ENCODE measurements around the gene KIF5C. TPM values are rescaled to one million over a fixed set of nuclear protein-coding genes. Genes with fewer than 3 reads are reported as not detected.

KIF5C gene
- total and polyA plus RNA-seq, 2 of the 13 experiments (the other 11 are each of a cell fraction or from before 2014, with no cell fraction given) = 0.15 to 0.20 TPM

DNA sequence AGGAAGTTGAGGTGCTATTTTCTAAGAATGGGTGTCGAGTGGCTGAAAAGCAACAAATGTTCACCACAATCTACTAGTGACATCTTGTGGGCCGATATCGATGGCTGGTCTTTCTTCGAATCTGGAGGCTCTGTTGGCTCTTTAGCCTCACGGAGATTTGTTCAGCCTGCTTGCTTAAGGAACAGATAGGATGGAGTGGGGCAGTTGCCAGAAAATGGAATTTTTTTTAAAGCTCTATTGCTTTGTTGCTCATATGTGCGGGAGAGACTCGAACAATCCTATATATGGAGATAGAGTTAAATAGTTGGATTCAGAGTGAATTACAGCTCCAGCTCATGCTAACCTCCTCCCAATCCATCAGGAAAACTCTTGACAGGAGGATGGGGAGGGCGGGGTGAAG is 92.6 kb downstream of the KIF5C start:
- Histone ChIP-seq H3K9ac (ENCODE audit: insufficient read depth, low read depth, low read length) (no peak overlapping the region), H3K27me3 (ENCODE audit: control insufficient read depth in 1 of 2, insufficient read depth in 2 of 2, low read length in 2 of 2) (peaks cover 0 to 15% of the 10 kb centered on the region in 2 experiments; a peak in 2 of 5 replicates), H3K36me3 (replicated peaks in 1 of 2; ENCODE audit: control insufficient read depth in 1 of 2, insufficient read depth in 2 of 2, low read length in 2 of 2) (no peaks in the 10 kb centered on the region), H3K4me1 (ENCODE audit: insufficient read depth, low read length) (no peaks in the 10 kb centered on the region), H4K20me1 (ENCODE audit: insufficient read depth, low read length) (no peaks in the 10 kb centered on the region), H3K4me3 (replicated peaks in 1 of 3; ENCODE audit: insufficient read depth in 1 of 3, low read depth in 2 of 3, low read length in 3 of 3) (no peak overlapping the region), H3K27ac (ENCODE audit: extremely low read length, insufficient read depth, low read length) (no peak overlapping the region), H3K79me2 (ENCODE audit: insufficient read depth, low read length) (no peaks in the 10 kb centered on the region), H3K9me3 (ENCODE audit: low read length) (no peaks in the 10 kb centered on the region), H2AFZ (ENCODE audit: low read length) (no peak overlapping the region), H3K4me2 (ENCODE audit: low read depth, low read length) (no peak overlapping the region)
- CTCF ChIA-PET (ENCODE audit: low intra/inter-chr PET ratio, low total read pairs) = no interaction called here
- in situ Hi-C loops (cut with HindIII; ENCODE audit: extremely low pct_ligation_motif_present, low pct_unique_long_range_greater_than_20kb) (no loop called here), intact Hi-C loops (cut with micrococcal nuclease; ENCODE audit: unreplicated experiment) (no loop called here)
- DNase-seq (ENCODE audit: low spot score) = no peak
- no TSS peak for BruUV-seq (replicated peaks)
- no peak for ATAC-seq
- no peak for FAIRE-seq
- TF ChIP-seq STAG1 (CRISPR knock-in tag; IDR thresholded peaks at IDR 0.05) (peak; percentile 42), ZNF138 (CRISPR knock-in tag; IDR thresholded peaks at IDR 0.05; ENCODE audit: low read depth) (no peak)
- TF ChIP-seq, protein P1, sequence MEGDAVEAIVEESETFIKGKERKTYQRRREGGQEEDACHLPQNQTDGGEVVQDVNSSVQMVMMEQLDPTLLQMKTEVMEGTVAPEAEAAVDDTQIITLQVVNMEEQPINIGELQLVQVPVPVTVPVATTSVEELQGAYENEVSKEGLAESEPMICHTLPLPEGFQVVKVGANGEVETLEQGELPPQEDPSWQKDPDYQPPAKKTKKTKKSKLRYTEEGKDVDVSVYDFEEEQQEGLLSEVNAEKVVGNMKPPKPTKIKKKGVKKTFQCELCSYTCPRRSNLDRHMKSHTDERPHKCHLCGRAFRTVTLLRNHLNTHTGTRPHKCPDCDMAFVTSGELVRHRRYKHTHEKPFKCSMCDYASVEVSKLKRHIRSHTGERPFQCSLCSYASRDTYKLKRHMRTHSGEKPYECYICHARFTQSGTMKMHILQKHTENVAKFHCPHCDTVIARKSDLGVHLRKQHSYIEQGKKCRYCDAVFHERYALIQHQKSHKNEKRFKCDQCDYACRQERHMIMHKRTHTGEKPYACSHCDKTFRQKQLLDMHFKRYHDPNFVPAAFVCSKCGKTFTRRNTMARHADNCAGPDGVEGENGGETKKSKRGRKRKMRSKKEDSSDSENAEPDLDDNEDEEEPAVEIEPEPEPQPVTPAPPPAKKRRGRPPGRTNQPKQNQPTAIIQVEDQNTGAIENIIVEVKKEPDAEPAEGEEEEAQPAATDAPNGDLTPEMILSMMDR (CRISPR knock-in tag; IDR thresholded peaks at IDR 0.05) = peak; percentile 41; the same call in 1 of the 2 replicates
- POLR2A ChIA-PET = no interaction called here
- 20% methylated on average over 8 of the region's 8 CpGs for WGBS (ENCODE audit: low lambda C conversion rate)

DNA sequence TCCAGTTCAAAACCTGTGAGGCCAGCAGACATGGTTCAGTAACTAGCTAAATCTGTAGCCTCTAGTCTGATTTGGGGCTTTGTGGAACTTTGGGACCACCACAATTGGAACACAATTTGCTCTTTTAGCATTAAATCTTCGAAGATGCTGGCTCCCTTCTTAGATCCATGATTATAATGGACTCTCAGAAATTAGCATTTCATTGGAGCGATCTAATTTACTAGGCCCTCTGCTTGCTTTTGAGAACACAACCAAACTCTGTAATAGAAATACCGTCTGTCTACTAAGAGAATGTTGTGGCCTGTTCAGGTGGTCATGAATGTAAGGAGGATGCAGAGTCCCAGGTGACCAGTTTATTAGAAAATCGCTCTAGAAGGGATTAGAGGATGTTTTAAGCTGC is 93.3 kb downstream of the KIF5C start:
- ATAC-seq = no peak
- H3K4me3 ChIP-seq (replicated peaks in 1 of 3; ENCODE audit: insufficient read depth in 1 of 3, low read depth in 2 of 3, low read length in 3 of 3) = no peak overlapping the region
- intact Hi-C loops (cut with micrococcal nuclease; ENCODE audit: unreplicated experiment) (no loop called here), in situ Hi-C loops (cut with HindIII; ENCODE audit: extremely low pct_ligation_motif_present, low pct_unique_long_range_greater_than_20kb) (no loop called here)
- H3K9me3 ChIP-seq (ENCODE audit: low read length) = no peaks in the 10 kb centered on the region
- no peak for FAIRE-seq
- H3K27me3 ChIP-seq (ENCODE audit: control insufficient read depth in 1 of 2, insufficient read depth in 2 of 2, low read length in 2 of 2) = peaks cover 0 to 15% of the 10 kb centered on the region in 2 experiments; a peak in 2 of 5 replicates
- H3K4me2 ChIP-seq (ENCODE audit: low read depth, low read length) = no peak overlapping the region
- 27% methylated on average over 4 of the region's 4 CpGs for WGBS (ENCODE audit: low lambda C conversion rate)
- POLR2A ChIA-PET = no interaction called here
- H3K36me3 ChIP-seq (replicated peaks in 1 of 2; ENCODE audit: control insufficient read depth in 1 of 2, insufficient read depth in 2 of 2, low read length in 2 of 2) = no peaks in the 10 kb centered on the region
- no TSS peak for BruUV-seq (replicated peaks)
- H4K20me1 ChIP-seq (ENCODE audit: insufficient read depth, low read length) = no peaks in the 10 kb centered on the region
- H3K27ac ChIP-seq (ENCODE audit: extremely low read length, insufficient read depth, low read length) = no peak overlapping the region
- no peak for DNase-seq (ENCODE audit: low spot score)
- no peaks in the 10 kb centered on the region for H3K4me1 ChIP-seq (ENCODE audit: insufficient read depth, low read length)
- H3K79me2 ChIP-seq (ENCODE audit: insufficient read depth, low read length) = no peaks in the 10 kb centered on the region
- no peak overlapping the region for H2AFZ ChIP-seq (ENCODE audit: low read length)
- no peak overlapping the region for H3K9ac ChIP-seq (ENCODE audit: insufficient read depth, low read depth, low read length)
- CTCF ChIA-PET (ENCODE audit: low intra/inter-chr PET ratio, low total read pairs) = no interaction called here
- TF ChIP-seq, protein P2, sequence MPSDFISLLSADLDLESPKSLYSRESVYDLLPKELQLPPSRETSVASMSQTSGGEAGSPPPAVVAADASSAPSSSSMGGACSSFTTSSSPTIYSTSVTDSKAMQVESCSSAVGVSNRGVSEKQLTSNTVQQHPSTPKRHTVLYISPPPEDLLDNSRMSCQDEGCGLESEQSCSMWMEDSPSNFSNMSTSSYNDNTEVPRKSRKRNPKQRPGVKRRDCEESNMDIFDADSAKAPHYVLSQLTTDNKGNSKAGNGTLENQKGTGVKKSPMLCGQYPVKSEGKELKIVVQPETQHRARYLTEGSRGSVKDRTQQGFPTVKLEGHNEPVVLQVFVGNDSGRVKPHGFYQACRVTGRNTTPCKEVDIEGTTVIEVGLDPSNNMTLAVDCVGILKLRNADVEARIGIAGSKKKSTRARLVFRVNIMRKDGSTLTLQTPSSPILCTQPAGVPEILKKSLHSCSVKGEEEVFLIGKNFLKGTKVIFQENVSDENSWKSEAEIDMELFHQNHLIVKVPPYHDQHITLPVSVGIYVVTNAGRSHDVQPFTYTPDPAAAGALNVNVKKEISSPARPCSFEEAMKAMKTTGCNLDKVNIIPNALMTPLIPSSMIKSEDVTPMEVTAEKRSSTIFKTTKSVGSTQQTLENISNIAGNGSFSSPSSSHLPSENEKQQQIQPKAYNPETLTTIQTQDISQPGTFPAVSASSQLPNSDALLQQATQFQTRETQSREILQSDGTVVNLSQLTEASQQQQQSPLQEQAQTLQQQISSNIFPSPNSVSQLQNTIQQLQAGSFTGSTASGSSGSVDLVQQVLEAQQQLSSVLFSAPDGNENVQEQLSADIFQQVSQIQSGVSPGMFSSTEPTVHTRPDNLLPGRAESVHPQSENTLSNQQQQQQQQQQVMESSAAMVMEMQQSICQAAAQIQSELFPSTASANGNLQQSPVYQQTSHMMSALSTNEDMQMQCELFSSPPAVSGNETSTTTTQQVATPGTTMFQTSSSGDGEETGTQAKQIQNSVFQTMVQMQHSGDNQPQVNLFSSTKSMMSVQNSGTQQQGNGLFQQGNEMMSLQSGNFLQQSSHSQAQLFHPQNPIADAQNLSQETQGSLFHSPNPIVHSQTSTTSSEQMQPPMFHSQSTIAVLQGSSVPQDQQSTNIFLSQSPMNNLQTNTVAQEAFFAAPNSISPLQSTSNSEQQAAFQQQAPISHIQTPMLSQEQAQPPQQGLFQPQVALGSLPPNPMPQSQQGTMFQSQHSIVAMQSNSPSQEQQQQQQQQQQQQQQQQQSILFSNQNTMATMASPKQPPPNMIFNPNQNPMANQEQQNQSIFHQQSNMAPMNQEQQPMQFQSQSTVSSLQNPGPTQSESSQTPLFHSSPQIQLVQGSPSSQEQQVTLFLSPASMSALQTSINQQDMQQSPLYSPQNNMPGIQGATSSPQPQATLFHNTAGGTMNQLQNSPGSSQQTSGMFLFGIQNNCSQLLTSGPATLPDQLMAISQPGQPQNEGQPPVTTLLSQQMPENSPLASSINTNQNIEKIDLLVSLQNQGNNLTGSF (CRISPR knock-in tag; IDR thresholded peaks at IDR 0.05) = no peak
- TF ChIP-seq, protein P3, sequence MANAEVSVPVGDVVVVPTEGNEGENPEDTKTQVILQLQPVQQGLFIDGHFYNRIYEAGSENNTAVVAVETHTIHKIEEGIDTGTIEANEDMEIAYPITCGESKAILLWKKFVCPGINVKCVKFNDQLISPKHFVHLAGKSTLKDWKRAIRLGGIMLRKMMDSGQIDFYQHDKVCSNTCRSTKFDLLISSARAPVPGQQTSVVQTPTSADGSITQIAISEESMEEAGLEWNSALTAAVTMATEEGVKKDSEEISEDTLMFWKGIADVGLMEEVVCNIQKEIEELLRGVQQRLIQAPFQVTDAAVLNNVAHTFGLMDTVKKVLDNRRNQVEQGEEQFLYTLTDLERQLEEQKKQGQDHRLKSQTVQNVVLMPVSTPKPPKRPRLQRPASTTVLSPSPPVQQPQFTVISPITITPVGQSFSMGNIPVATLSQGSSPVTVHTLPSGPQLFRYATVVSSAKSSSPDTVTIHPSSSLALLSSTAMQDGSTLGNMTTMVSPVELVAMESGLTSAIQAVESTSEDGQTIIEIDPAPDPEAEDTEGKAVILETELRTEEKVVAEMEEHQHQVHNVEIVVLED (CRISPR knock-in tag; IDR thresholded peaks at IDR 0.05; ENCODE audit: borderline replicate concordance) = no peak
- no peak for TF ChIP-seq KDM5A (IDR thresholded peaks at IDR 0.05; ENCODE audit: borderline replicate concordance, low read length)
